Ishikawa (cell line): ENCODE measurements around the gene BFSP1.

Source experiments
- CEBPB ChIP-seq: IDR thresholded peaks from 2 replicates; pipeline ENCODE4 v1.6.1; 2012
- CREB1 ChIP-seq: IDR thresholded peaks from 2 replicates; pipeline ENCODE4 v1.6.1; 2012; ENCODE audit warnings: low read depth
- EGR1 ChIP-seq: IDR thresholded peaks from 2 replicates; pipeline ENCODE4 v1.6.1; 2012
- EP300 ChIP-seq: IDR thresholded peaks from 2 replicates; pipeline ENCODE4 v1.6.1; 2012; ENCODE audit warnings: borderline replicate concordance
- FOXM1 ChIP-seq: IDR thresholded peaks from 2 replicates; pipeline ENCODE4 v1.6.1; 2012; ENCODE audit warnings: low read depth, borderline replicate concordance
- NFIC ChIP-seq: IDR thresholded peaks from 2 replicates; pipeline ENCODE4 v1.6.1; 2012
- RAD21 ChIP-seq: IDR thresholded peaks from 2 replicates; pipeline ENCODE4 v1.6.1; 2012; ENCODE audit warnings: low read depth
- TAF1 ChIP-seq: IDR thresholded peaks from 2 replicates; pipeline ENCODE4 v1.6.1; 2012; ENCODE audit warnings: low read depth, mild to moderate bottlenecking
- TCF12 ChIP-seq: IDR thresholded peaks from 2 replicates; pipeline ENCODE4 v1.6.1; 2012; ENCODE audit warnings: low read depth
- TEAD4 ChIP-seq: IDR thresholded peaks from 2 replicates; pipeline ENCODE4 v1.6.1; 2012
- USF1 ChIP-seq: IDR thresholded peaks from 2 replicates; pipeline ENCODE4 v1.6.1; 2012
- YY1 ChIP-seq: IDR thresholded peaks from 2 replicates; pipeline ENCODE4 v1.6.1; 2012; ENCODE audit warnings: low read depth
- ZBTB7A ChIP-seq: IDR thresholded peaks from 2 replicates; pipeline ENCODE4 v1.6.1; 2012; ENCODE audit warnings: low read depth
- TF ChIP-seq, protein P1 (sequence below): IDR thresholded peaks from 2 replicates; pipeline ENCODE4 v1.6.1; 2012; ENCODE audit warnings: low read depth, mild to moderate bottlenecking
- TF ChIP-seq, protein P2 (sequence below): IDR thresholded peaks from 2 replicates; pipeline ENCODE4 v1.6.1; 2012

BFSP1 gene

GRCh38 chr20:17501701-17502100 lies 29.5 kb downstream of the BFSP1 start:
- TF ChIP-seq ZBTB7A (no peak), TCF12 (no peak)

GRCh38 chr20:17500826-17501225 lies 30.4 kb downstream of the BFSP1 start:
- no peak for TF ChIP-seq CEBPB
- no peak for TF ChIP-seq YY1
- no peak for TF ChIP-seq ZBTB7A
- no peak for TF ChIP-seq EP300
- no peak for TF ChIP-seq TAF1
- TF ChIP-seq CREB1, result no peak
- no peak for TF ChIP-seq TEAD4
- TF ChIP-seq FOXM1, result no peak
- TF ChIP-seq, protein P1, sequence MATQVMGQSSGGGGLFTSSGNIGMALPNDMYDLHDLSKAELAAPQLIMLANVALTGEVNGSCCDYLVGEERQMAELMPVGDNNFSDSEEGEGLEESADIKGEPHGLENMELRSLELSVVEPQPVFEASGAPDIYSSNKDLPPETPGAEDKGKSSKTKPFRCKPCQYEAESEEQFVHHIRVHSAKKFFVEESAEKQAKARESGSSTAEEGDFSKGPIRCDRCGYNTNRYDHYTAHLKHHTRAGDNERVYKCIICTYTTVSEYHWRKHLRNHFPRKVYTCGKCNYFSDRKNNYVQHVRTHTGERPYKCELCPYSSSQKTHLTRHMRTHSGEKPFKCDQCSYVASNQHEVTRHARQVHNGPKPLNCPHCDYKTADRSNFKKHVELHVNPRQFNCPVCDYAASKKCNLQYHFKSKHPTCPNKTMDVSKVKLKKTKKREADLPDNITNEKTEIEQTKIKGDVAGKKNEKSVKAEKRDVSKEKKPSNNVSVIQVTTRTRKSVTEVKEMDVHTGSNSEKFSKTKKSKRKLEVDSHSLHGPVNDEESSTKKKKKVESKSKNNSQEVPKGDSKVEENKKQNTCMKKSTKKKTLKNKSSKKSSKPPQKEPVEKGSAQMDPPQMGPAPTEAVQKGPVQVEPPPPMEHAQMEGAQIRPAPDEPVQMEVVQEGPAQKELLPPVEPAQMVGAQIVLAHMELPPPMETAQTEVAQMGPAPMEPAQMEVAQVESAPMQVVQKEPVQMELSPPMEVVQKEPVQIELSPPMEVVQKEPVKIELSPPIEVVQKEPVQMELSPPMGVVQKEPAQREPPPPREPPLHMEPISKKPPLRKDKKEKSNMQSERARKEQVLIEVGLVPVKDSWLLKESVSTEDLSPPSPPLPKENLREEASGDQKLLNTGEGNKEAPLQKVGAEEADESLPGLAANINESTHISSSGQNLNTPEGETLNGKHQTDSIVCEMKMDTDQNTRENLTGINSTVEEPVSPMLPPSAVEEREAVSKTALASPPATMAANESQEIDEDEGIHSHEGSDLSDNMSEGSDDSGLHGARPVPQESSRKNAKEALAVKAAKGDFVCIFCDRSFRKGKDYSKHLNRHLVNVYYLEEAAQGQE, result no peak
- no peak for TF ChIP-seq RAD21
- TF ChIP-seq USF1, result no peak
- no peak for TF ChIP-seq TCF12
- TF ChIP-seq EGR1, result no peak
- TF ChIP-seq, protein P2, sequence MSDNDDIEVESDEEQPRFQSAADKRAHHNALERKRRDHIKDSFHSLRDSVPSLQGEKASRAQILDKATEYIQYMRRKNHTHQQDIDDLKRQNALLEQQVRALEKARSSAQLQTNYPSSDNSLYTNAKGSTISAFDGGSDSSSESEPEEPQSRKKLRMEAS, result no peak
- TF ChIP-seq NFIC, result no peak

DNA sequence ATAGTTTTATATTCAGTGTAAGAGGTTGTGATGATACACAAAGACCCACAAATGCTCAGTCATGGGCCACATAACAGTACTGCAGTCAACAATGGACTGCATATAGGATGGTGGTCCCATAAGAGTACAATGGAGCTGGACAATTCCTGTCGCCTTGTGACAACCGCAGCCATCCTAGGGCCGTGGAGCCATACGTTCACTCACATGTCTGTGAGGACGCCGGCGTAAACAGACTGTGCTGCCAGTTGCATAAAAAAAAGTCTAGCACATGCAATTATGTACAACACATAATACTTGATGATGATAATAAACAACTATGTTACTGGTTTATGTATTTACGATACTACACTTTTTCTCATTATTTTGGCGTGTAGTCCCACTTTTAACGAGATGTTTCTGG lies 30.9 kb downstream of the BFSP1 start:
- TF ChIP-seq EGR1 (no peak), RAD21 (no peak), FOXM1 (no peak), YY1 (no peak)
- TF ChIP-seq, protein P1, result no peak

DNA sequence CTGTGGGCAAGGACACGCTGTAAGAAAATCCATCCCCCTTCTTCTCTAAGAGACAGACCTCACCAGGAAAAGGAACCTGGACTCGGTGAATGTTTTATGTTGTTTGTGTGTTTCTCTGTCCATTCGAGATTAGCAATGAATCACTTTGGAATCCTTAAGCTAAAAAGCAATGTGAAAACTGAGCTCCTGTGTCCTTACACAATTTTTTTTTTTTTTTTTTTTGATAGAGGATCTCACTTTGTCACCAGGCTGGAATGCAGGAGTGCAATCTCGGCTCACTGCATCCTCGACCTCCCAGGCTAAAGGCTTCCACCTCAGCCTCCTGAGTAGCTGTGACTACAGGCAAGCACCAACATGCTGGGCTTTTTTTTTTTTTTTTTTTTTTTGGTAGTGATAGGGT lies 32.1 kb downstream of the BFSP1 start:
- no peak for TF ChIP-seq CREB1
- TF ChIP-seq, protein P2, result no peak
- TF ChIP-seq CEBPB, result no peak
- no peak for TF ChIP-seq RAD21
- TF ChIP-seq FOXM1, result no peak
- TF ChIP-seq TAF1, result no peak
- no peak for TF ChIP-seq EP300
- no peak for TF ChIP-seq NFIC
- no peak for TF ChIP-seq YY1
- no peak for TF ChIP-seq TEAD4
- no peak for TF ChIP-seq TCF12
- TF ChIP-seq USF1, result no peak
- no peak for TF ChIP-seq ZBTB7A
- TF ChIP-seq, protein P1, result no peak

DNA sequence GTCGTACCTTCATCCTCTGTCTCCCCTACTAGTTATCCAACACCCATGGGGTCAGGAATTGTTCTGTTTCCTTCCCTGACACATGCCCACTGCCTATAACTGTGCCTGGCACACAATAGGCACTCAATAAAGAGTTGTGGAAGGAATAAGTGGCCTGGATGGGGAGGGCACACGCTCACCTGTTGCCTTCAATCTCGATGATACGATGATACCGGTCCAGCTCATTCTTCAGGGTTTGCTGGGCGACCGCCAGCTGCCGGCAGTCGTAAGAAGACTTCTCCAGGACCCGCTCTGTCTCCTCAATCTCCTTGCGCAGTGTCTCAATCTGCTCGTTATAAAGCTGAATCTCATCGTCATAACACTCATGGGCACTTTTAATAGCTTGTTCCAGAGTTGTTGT lies 32.5 kb downstream of the BFSP1 start:
- no peak for TF ChIP-seq TAF1
- TF ChIP-seq YY1, result no peak
- no peak for TF ChIP-seq TEAD4
- TF ChIP-seq FOXM1, result no peak
- TF ChIP-seq NFIC, result no peak
- TF ChIP-seq CREB1, result no peak
